Stimulated activated CD4-positive, alpha-beta T cell treated with anti-CD3 and anti-CD28 coated beads, Interleukin-12 subunit alpha, Interleukin-12 subunit beta, amount 100 ng/mL, for 48 hours (primary cell): ENCODE data around the gene TBCCD1.
"Not testable (repeated sequence)": the region's sequence is repeated elsewhere in the genome, so short reads cannot be mapped to it uniquely, and the experiment has no call there.

Source experiments
- DNase-seq, 3 donors: peaks; one replicate each; pipeline ENCODE4 v3.0.0-alpha.2; 2020; ENCODE audit warnings: low read depth in 2 of 3, low spot score in 1 of 3

The TBCCD1 gene

DNA sequence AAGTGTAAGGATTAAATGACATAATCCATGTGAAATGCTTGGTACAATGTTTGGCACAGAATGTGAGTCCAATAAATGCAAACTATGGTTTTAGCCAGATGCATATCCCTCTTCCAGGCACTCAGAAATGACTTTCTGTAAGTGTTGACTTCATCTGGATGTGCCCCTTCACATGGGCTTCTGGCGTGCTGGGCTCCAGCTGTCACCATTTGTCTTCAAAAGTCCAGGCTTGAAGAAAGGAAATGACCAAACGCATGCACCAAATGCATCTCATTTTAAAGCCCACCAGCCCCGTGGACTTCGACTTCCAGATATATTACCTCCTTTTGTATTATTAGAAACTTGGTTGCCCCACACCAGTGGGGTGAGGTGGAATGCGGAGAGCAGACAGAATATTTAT, 46.7 kb downstream of the TBCCD1 start:
- no peak for DNase-seq

DNA sequence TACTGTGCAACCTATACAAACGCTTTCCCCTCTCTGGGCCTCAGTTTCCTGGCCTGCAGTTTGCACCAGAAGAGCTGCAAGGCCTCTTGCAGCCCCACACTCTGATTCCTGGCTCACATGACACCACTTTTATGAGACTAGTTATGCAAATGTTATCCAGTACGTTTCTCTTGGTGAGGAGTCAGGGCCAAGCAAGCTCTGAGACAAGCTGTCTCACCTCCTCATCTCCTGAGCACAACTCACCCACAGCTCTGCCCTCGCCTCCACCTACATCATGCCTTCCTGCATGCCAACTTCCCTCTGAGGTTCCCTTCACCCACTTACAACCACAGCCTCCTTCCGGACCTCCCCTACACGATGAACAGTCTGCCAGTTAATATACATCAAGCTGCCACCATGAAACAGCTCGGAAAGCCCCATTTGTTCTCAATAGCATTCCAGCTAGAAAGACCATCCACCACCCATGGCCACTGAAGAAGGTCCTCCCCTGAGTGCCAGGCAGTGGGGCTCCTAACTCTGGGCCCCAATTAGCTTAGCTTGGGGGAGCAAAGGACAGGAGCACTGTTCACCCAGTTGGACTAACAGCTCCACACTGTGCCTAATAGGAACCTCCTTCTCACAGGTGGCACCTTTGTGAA, 48.0 kb downstream of the TBCCD1 start:
- DNase-seq: no peak

DNA sequence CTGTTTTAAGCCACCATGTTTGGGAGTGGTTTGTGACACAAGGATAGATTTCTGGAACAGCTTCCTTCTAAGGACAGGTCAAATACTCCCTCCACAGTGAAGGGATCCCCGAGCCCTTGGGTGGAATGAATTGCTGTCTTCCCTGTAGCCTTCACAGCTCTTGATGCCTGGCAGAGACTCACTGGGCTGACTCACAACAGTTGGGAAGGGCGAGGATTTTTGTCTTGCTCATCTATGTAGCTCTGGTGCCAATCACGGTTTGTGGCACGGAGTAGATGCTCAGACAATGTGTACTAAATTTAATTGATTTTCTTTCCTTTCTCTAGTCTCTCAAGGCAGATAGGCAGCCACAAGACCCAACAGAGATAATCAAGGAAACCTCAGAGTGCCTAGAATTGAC, 49.9 kb downstream of the TBCCD1 start:
- no peak for DNase-seq

DNA sequence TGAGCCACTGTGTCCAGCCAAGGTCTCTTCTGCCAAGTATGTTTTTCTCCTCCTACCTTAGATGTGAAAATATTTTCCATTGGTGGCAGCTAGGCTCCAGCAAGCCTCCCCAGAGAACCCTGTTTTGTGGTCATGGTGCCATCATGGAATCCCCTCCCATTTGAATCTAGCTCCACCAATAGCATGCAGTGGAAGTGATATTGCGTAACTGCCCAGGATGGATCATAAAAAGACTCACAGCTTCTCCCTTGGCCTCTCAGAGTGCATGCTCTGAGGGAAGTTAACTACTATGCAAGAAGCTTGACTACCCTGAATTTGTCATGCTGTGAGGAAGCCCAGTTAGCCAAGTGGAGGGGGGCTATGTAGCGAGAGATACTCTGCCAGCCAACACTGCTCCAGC, 50.5 kb downstream of the TBCCD1 start:
- no peak for DNase-seq

DNA sequence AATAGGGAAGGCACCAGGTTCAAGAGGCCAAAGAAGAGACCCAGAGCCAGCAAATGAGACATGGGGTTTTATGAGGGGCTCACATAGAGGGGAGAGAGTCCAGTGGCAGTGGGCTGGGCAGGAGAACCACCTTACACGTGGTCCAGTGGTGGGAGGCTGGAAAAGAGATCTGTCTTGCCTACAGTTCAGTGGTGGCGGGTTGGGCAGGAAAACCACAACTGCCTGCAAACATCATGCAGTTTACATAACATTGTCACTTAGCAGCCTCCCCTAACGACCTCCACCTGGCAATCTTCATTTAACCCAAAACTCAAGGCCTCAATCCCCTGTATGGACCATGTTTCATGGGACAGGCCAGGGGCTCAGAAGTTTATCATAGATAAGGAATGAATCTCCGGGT, 52.0 kb downstream of the TBCCD1 start:
- DNase-seq: no peak

DNA sequence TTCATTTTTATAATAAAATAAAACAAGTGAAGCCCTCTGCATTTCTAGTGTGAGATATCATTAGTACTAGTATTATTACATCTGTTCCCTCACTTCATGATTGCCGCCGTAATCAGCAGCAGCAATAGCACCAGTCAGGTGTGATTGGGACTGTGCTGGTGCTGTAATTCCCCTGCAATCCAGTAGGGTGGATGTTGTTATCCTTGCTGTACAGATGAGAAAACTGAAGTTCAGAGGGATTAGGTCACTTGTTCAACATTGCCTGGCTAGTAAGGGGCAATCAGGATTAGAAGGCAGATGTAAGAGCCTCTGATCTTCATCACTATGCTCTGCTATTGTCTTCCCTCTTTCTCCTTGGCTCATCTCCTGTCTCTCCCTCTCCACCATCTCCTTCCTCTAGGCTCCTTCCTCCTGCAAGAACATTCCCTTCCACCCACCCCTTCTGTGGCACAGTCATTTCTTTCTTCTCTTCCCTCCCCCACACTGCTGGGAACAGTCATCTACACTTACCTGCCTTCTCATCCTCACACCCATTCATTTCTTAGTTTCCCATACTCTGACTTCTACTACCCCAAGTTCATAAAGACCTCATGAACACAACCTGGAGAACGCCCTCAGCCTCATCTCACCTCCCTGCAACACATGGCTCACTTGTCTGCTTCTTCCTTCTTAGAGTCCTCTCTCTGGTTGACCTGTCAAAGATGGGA, 52.7 kb downstream of the TBCCD1 start:
- no peak for DNase-seq

DNA sequence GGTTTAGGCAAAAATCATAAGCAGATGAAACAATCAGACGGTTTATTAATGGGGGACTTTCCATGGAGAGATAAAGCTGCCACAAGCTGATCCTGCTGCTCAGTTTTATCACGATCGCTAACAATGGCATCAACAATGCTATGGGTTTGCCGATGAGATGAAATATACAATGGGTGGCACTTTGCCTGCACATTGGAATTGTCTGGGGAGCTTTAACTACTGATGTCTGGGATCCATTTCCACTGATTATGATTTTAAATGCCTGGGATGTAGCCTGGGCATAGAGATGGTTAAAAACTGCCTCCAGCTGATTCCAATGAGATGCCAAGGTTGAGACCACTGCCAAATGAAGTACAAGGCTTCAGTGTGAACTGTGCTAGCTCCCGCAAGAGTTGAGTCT, 53.8 kb downstream of the TBCCD1 start:
- DNase-seq: no peak

DNA sequence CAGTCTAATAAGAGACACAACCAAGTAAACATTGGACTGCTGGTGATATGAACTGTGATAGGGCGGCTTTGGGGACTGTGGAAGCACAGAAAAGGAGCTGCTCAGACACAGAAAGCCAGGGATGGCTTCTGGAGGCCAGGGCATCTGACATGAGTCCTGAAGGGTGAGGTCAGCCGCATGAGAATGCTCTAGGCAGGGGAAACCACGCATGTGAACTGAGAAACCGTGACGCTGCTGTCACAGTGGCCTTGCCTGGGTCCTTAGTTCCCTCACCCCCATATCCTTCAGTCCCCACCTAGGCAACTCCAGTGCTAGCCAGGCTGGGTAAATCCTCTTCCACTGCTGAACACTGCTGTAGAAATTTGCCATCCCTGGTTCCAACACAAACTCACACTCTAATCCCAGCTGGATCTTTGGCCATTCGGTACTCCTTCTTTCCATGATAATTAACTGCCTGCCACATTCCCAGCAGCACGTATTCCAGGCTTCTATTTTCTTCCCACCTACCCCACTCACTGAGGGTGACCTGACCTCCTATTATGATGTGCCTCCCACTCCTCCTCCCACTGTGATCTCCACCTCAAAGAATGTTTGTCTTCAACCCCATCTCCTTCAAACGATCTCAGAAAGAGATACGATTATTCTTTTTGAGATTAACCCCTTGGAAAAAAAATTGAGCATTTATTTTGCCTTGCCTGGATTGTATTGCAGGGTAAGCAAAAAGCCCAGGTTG, 54.4 kb downstream of the TBCCD1 start:
- DNase-seq: no peak

DNA sequence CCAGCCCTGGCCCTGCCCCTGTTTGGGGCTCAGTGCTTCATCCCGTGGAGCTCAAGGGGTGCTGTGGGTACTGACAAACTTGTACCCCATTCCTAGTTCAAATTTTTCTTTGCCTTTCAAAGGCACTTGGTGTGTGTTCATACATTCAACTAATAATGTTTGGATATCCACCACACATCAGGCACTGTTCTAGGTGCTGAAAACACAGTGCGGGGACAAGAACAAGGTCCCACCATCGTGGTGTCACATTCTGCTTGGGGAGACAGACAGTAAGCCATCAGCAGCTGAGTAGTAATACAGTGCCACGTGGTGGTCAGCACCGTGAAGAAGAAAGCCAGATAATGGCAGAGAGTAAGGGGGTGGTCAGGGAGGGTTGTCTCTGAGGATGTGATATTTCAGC, 55.4 kb downstream of the TBCCD1 start:
- DNase-seq: no peak

DNA sequence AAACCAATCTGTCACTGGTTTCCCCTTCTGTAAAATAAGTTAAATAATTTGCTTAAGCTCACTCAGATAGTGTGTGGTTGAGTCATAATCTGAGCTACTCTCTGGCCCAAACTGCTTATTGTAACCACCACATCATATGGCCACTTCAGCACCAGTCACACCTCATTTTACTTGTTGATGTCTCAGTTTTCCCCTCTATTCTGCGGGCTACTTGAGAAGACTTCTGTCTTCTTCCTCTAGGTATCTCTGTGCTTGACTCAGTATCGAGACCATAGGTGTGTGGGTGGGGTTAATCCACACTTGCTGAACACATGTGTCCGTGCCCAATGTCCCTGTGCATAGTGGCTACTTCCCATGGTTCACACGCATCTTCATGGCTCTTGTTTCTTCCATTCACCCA, 55.9 kb downstream of the TBCCD1 start:
- DNase-seq: no peak

DNA sequence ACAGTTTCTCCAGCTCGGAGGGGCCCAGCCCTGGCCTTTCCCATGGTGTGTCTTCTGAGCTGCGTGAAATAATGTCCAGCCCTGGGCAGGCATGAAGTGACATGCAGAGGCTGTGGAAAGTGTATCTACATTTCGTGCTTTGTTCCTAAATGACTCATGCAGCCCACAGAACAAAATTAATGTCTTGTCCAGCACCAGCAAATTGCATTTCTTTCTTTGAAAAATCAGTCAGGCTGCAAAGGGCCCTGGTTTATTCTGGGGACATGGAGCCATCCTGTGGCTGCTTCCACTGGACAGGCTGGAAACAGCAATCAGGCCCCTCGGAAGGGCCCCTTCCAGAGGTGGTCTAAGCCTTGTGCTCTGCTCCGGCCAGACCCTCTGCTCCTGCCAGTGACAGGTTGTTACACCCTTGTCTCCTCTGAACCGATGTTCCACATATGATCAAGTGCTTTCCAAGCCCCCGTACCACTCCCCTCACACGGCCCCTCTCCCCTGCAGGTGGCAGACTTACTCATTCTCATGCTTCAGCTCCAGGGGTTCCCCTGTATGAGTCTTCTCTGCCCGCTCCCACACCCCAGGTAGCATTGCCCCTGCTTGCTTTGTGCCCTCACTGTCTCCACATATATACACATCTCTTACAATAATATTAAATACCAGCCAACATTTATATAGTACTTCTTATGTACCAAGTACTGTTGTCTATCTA, 56.6 kb downstream of the TBCCD1 start:
- DNase-seq: no peak

DNA sequence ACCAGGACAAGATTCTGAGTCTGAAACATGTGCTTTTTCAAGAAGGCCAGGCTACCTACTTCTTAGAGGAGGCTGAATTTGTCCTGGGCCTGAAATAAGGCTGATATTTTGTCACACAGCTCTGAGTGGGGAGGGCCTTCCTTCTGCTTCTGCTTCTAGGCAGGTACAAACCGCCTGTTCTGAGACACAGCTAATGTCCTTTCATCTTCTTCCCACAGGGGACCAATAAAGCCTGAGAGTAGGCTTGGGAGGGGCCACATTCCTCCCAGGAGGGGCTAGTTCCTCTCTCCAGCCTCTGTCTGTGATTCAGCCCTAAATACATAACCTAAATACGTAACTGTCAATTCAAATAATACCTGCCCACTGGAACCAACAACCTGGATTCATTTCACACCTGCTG, 57.7 kb downstream of the TBCCD1 start:
- no peak for DNase-seq

DNA sequence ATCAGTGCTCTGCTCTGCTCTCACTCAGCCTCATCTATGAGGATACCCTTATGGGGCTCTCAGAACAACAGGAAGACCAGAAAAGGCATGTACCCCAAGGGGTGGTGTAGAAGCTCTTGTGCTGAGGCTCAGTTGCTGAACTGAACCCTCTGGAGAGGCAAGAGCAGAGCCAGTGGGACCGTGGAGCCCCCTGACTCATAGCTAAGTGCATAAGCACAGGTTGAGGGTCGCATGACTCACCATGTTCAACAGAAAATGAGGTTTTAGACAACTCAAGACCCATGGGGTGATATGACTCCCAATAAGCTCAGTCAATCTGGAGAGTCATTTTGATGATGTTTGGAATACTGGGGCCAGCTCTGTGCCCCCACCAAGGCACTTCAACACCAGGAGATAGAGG, 60.3 kb downstream of the TBCCD1 start:
- DNase-seq: no peak

DNA sequence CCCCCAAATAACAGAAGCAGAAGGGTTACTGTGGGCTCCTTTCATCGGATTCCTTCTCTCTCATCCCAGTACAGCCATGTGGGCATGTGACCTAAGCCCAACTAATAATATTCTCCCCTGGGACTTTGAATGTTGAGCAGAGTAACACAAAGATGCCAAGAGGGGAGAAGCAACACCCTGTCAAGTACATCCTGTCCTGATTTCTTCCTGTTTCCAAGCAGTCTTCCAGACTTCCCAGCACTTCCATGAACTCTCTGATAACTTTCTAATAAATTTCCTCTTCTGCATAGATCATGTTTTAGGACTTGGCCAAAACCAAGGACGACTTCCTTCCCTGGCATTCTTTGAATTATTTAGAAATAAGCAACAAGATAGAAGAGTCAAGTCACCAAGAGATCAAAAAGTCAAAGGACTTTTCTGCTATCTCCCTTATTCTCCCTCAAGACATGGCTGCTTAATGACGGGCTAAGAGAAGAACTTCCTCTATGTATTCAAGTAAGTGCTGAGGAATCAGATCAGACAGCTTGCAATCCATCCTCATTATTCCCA, 60.9 kb downstream of the TBCCD1 start:
- no peak for DNase-seq

DNA sequence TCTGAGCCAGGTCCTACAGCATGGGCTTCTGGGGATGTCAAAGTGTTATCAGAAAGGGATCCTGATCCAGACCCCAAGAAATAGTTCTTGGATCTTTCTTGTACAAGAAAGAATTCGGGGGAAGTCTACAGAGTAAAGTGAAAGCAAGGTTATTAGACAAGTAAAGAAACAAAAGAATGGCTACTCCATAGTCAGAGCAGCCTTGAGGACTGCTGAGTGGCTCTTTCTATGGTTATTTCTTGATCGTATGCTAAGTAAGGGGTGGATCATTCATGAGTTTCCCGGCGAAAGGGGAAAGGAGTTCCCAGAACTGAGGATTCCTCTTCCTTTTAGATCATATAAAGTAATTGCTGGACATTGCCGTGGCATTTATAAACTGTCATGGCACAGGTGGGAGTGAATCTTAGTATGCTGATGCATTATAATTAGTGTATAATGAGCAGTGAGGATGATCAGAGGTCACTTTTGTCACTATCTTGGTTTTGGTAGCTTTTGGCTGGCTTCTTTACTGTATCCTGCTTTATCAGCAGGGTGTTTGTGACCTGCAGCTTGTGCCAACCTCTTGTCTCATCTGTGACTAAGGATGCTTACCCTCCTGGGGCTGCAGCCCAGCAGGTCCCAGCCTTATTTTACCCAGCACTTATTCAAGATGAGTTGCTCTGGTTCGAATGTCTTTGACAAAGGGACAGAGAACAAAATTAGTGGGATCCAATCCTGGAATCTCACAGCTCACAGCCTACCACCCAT, 64.0 kb downstream of the TBCCD1 start:
- no peak for DNase-seq

DNA sequence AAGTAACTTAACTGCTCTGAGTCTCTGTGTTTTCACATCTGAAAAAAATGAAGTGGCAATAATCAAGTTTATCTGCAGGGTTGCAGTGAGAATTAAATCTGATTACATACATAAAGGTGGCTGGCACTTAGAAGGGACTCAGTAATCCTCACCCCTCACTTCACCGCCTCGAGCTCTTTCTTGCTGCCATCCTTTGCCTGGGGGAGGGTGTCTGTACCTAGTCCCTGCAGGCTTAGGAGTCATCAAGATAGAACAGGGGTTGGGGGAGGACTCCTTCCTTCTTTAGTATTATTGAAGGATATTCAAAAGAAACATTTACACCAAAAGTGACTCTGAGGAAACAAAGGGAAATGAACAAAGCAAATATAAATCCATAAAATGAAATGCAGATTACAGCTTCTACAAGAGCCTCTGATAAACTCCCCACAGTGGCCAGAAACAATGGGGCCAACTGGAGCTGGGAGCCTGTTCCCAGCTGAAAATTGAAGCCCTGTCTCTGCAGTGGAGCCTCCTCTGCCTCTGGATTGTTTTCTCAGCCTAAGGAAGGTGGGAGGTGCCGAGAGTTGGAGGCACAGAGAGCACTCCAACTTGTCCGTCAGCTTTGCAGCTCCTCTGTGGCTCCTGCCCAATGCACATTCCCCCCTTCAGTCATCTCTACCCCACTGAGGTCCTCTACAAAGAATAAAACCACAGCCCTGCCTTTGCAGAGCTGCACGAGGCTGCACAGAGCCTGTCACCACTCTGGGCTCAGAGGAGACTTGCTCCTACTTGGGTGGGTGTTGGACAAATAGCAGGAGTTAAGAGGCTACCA, 64.8 kb downstream of the TBCCD1 start:
- no peak for DNase-seq

DNA sequence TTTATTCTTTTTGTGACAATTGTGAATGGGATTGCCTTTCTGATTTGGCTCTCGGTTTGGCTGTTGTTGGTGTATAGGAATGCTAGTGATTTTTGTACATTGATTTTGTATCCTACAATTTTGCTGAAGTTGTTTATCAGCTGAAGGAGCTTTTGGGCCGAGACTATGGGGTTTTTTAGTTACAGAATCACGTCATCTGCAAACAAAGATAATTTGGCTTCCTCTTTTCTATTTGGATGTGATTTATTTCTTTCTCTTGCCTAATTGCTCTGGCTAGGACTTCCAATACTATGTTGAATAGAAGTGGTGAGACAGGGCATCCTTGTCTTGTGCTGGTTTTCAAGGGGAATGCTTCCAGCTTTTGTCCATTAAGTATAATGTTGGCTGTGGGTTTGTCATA, 67.2 kb downstream of the TBCCD1 start:
- DNase-seq: not testable (repeated sequence)

DNA sequence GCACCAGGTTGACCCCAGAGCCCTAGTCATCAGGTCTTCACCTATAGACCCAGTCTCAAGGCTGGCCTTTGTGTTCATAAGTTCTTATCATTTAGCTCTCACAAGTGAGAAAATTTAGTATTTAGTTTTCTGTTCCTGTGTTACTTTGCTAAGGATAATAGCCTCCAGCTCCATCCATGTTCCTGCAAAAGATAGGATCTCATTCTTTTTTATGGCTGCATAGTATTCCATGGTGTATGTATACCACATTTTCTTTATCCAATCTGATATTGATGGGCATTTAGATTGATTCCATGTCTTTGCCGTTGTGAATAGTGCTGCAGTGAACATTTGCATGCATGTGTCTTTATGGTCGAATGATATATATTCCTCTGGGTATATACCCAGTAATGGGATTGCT, 69.1 kb downstream of the TBCCD1 start:
- DNase-seq: not testable (repeated sequence)

DNA sequence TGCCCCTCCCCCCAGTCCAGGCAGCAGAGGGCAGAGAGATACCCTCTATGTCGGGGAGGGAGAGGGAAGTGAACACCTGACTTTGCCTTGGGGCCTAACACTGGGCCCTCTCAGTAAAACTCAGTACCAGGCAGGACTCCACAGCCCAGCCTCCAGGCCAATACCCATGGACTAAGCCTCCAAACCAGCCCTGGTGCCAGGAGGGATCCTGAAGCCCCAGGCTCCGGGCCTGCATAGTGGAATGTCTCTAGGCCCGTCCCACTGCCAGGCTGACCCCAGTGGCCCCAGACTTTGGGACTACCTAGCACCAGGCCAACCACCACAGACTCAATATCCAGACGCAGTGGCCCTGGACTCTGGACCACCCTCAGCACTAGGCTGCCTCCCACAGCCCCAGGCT, 69.5 kb downstream of the TBCCD1 start:
- DNase-seq: no peak

DNA sequence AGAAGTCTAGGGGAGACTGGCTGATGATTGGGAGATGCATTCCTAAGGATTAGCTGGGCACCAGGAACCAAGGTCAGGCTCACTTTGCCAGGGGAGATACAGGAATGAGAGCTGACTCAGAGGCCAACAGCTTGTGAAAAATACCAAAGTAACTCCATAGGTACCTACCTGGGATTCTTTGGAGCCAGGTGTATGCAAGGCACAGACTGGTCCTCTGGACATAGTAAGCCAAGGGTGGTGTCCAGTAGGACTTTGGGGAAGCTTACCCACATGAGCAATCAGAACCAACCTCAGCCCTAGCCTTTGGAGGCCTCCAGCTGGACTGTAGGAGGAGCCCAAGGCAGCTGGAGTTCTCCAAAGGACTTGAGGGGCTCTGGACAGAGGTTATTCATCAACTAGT, 70.5 kb downstream of the TBCCD1 start:
- no peak for DNase-seq
